WI38 (cell line): ENCODE results near the gene CUX1.

Experiments
- H3K4me3 ChIP-seq: 2 replicates; pipeline ENCODE4 v1.5.1; 2011; ENCODE audit warnings: low read depth, mild to moderate bottlenecking, control low read depth, low read length
- TF ChIP-seq, protein P1 (sequence below): IDR thresholded peaks from 2 replicates; pipeline ENCODE4 v1.5.1; 2012; ENCODE audit warnings: low read depth, mild to moderate bottlenecking, control low read depth, low read length

CUX1 gene

DNA sequence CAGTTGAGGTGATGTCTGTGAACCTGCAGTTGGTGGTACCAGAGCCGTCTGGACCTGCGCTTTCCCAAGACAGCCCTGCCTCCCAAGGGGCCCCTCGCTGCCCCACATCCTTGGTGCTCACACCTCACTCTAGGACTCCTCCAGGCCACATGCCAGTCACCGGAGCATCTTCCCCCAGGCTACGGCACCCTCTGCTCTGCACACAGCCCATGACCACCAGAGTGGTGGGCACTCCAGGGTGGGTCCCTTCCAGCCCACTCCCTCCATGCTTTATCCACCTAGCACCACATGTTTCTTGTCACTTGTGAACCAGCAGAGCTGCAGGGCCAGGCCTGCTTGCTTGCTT is 285.6 kb downstream of the CUX1 start:
- no peak overlapping the region for H3K4me3 ChIP-seq
- TF ChIP-seq, protein P1, sequence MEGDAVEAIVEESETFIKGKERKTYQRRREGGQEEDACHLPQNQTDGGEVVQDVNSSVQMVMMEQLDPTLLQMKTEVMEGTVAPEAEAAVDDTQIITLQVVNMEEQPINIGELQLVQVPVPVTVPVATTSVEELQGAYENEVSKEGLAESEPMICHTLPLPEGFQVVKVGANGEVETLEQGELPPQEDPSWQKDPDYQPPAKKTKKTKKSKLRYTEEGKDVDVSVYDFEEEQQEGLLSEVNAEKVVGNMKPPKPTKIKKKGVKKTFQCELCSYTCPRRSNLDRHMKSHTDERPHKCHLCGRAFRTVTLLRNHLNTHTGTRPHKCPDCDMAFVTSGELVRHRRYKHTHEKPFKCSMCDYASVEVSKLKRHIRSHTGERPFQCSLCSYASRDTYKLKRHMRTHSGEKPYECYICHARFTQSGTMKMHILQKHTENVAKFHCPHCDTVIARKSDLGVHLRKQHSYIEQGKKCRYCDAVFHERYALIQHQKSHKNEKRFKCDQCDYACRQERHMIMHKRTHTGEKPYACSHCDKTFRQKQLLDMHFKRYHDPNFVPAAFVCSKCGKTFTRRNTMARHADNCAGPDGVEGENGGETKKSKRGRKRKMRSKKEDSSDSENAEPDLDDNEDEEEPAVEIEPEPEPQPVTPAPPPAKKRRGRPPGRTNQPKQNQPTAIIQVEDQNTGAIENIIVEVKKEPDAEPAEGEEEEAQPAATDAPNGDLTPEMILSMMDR, result no peak

DNA sequence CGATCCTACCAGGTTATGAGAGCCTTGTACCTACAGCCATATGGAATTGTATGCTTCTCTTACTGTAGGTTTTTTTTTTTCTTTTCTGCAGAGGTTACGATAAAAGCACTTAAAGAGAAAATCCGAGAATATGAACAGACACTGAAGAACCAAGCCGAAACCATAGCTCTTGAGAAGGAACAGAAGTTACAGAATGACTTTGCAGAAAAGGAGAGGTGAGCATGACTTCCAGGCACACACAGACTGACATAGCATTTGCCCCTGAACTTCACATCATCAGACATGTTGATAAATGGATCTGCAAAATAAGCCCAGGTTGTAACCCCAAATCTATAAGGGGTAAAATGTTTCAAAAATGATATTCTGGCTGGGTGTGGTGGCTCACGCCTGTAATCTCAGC is 286.8 kb downstream of the CUX1 start:
- TF ChIP-seq, protein P1, result no peak
- H3K4me3 ChIP-seq, result no peak overlapping the region

- no peak overlapping the region for H3K4me3 ChIP-seq
- TF ChIP-seq, protein P1, result no peak
Observed at GRCh38 chr7:102106625-102107024, 289.2 kb downstream of the CUX1 start.

DNA sequence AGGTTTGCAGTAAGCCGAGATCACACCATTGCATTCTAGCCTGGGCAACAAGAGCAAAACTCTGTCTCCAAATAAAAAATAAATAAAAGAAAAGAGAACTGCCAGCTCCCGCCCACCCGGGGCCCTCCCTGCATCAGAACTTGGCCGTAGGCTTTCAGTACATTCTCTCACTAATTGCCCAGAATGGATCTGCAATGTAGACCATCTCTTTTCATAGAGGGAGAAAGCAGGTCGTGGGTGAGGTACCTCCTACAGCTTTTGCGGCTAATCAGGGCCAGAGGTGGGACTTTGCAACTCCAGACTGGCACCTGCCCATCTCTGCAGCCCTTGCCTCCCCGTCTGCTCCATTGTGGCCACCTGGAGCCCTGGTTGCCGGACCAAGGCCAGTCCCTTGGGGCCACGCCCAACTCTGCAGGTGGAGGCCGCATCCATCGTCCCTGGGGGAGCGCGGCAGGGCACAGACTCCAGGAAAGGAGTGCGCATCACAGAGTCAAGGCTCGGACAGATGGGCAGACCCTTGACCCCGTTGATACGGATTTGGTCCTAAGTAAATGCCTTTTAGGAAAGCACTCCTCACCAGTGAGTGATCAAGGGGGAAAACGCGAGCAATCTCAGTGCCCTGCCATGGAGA is 290.2 kb downstream of the CUX1 start:
- TF ChIP-seq, protein P1, result no peak
- H3K4me3 ChIP-seq, result no peak overlapping the region

- no peak overlapping the region for H3K4me3 ChIP-seq
- TF ChIP-seq, protein P1, result no peak
Observed at GRCh38 chr7:102111061-102112041, 293.9 kb downstream of the CUX1 start.

DNA sequence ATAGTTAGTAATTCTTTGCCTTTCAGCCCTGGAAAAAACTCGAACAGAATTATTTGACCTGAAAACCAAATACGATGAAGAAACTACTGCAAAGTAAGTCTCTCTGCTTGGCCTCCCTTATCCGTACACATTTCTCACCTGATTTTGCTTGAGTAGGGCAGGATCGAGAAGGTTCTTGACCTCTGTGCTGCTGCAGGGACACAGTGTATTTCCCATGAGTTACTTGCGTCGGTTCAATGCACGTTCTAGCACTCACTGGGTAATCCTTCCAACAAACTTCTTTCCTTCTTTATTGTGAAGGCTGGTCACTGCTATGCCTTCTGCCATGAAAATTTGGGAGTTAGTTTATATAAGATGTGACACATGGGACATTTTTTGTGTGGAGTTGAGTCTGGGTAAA is 297.8 kb downstream of the CUX1 start:
- no peak overlapping the region for H3K4me3 ChIP-seq
- TF ChIP-seq, protein P1, result no peak

- TF ChIP-seq, protein P1, result no peak
- H3K4me3 ChIP-seq, result no peak overlapping the region
Observed at GRCh38 chr7:102115931-102116330, 298.5 kb downstream of the CUX1 start.
